HepG2 (cell line): ENCODE results near the gene PAEP.

Source experiments
- ELF3 ChIP-seq: IDR thresholded peaks from 2 replicates; pipeline ENCODE4 v1.6.1; 2016; ENCODE audit warnings: missing genetic modification reagents, missing compliant biosample characterization
- EZH2 ChIP-seq: conservative IDR thresholded peaks from 2 replicates; pipeline ENCODE4 v1.6.1; 2012; ENCODE audit warnings: mild to moderate bottlenecking, low read depth, low read length, moderate library complexity
- POLR2A ChIP-seq, 2 experiments: IDR thresholded peaks; 2 replicates each; pipeline ENCODE4 v1.6.1; 2011; ENCODE audit warnings: low read depth in 2 of 2, low read length in 2 of 2, mild to moderate bottlenecking in 1 of 2, moderate library complexity in 1 of 2; ENCODE audit not compliant: insufficient read depth in 1 of 2
- TARDBP ChIP-seq: sonication (generic); formaldehyde crosslinking; IDR thresholded peaks from 2 replicates; pipeline ENCODE4 v1.8.0; 2022; ENCODE audit warnings: mild to moderate bottlenecking, missing genetic modification reagents
- ZBTB7A ChIP-seq: sonication (generic); formaldehyde crosslinking; IDR thresholded peaks from 2 replicates; pipeline ENCODE4 v1.8.0; 2022; ENCODE audit warnings: mild to moderate bottlenecking, missing genetic modification reagents
- ZNF143 ChIP-seq: sonication (generic); formaldehyde crosslinking; IDR thresholded peaks from 2 replicates; pipeline ENCODE4 v1.4.0; 2020; ENCODE audit warnings: missing genetic modification reagents
- ZNF326 ChIP-seq: sonication (generic); formaldehyde crosslinking; IDR thresholded peaks from 2 replicates; pipeline ENCODE4 v1.4.0; 2020; ENCODE audit warnings: missing genetic modification reagents, borderline replicate concordance
- TF ChIP-seq, protein P1 (sequence below): sonication (generic); formaldehyde crosslinking; IDR thresholded peaks from 2 replicates; pipeline ENCODE4 v1.5.0; 2020; ENCODE audit warnings: missing genetic modification reagents
- TF ChIP-seq, protein P2 (sequence below): sonication (generic); formaldehyde crosslinking; conservative IDR thresholded peaks from 2 replicates; pipeline ENCODE4 v1.4.0; 2020; ENCODE audit warnings: missing genetic modification reagents
- TF ChIP-seq, protein P3 (sequence below), 2 experiments: fragments of 450-650 bp in 1 of 2; sonication (generic) in 1 of 2; formaldehyde crosslinking in 1 of 2; IDR thresholded peaks; 2 replicates each; pipeline versions ENCODE4 v1.6.1 to v1.8.0; 2016 to 2022; ENCODE audit warnings: antibody characterized with exemption in 1 of 2, mild to moderate bottlenecking in 1 of 2, missing genetic modification reagents in 1 of 2
- TF ChIP-seq, protein P4 (sequence below): sonication (generic); formaldehyde crosslinking; conservative IDR thresholded peaks from 2 replicates; pipeline ENCODE4 v1.8.0; 2022; ENCODE audit warnings: missing genetic modification reagents
- TF ChIP-seq, protein P5 (sequence below): sonication (generic); formaldehyde crosslinking; IDR thresholded peaks from 2 replicates; pipeline ENCODE4 v1.4.0; 2020; ENCODE audit warnings: missing genetic modification reagents, borderline replicate concordance
- TF ChIP-seq, protein P6 (sequence below): sonication (generic); formaldehyde crosslinking; IDR thresholded peaks from 2 replicates; pipeline ENCODE4 v1.4.0; 2020; ENCODE audit warnings: missing genetic modification reagents, borderline replicate concordance

DNA sequence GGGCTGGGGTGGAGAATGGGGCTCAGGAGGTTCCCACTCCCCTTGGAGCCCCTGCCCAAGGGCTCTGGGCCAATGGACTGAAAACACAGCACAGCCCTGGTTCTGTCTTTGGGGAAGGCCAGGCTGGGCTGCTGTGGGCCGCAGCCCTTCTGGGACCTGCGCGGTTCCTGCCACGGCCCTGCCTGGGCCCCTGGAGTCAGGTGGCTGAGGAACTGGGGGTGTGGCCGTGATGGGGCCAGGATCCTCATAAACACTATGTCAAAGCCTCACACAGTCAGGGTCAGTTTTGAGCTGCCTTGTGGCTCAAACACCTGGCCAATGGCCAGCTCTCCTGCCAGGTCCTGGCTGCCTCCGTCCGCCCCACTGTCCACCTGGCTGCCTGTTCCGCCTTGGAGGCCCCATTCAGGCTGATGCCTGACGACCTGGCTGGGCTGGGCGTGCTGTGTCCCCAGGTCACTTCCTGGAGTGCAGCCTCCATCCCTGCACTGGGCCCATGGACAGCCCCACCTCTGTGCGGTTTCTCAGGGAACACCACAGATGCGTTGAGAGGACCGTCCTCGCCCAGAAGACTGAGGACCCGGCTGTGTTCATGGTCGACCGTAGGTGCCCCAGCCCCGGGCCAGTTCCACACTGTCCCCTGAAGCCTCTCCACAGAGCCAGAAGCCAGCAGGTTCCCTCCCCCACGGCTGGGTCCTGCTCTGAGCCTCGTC lies 27.5 kb downstream of the PAEP start:
- TF ChIP-seq EZH2 (no peak), ELF3 (no peak), ZBTB7A (CRISPR knock-in tag) (no peak), ZNF326 (CRISPR knock-in tag) (no peak), TARDBP (CRISPR knock-in tag) (no peak), ZNF143 (CRISPR knock-in tag) (no peak), POLR2A (IDR thresholded peaks at IDR 0.05; ENCODE audit: insufficient read depth in 1 of 2, low read depth in 2 of 2, low read length in 2 of 2) (no peak)
- TF ChIP-seq, protein P1, sequence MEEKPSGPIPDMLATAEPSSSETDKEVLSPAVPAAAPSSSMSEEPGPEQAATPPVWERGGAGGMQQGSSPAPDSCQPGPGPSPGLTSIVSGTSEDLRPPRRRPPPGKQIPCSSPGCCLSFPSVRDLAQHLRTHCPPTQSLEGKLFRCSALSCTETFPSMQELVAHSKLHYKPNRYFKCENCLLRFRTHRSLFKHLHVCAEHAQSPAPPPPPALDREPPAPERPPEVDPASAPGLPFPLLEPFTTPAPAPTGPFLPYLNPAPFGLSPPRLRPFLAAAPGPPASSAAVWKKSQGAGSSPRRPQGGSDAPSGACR (CRISPR knock-in tag), result no peak
- TF ChIP-seq, protein P2, sequence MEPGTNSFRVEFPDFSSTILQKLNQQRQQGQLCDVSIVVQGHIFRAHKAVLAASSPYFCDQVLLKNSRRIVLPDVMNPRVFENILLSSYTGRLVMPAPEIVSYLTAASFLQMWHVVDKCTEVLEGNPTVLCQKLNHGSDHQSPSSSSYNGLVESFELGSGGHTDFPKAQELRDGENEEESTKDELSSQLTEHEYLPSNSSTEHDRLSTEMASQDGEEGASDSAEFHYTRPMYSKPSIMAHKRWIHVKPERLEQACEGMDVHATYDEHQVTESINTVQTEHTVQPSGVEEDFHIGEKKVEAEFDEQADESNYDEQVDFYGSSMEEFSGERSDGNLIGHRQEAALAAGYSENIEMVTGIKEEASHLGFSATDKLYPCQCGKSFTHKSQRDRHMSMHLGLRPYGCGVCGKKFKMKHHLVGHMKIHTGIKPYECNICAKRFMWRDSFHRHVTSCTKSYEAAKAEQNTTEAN (CRISPR knock-in tag), result no peak
- TF ChIP-seq, protein P3, sequence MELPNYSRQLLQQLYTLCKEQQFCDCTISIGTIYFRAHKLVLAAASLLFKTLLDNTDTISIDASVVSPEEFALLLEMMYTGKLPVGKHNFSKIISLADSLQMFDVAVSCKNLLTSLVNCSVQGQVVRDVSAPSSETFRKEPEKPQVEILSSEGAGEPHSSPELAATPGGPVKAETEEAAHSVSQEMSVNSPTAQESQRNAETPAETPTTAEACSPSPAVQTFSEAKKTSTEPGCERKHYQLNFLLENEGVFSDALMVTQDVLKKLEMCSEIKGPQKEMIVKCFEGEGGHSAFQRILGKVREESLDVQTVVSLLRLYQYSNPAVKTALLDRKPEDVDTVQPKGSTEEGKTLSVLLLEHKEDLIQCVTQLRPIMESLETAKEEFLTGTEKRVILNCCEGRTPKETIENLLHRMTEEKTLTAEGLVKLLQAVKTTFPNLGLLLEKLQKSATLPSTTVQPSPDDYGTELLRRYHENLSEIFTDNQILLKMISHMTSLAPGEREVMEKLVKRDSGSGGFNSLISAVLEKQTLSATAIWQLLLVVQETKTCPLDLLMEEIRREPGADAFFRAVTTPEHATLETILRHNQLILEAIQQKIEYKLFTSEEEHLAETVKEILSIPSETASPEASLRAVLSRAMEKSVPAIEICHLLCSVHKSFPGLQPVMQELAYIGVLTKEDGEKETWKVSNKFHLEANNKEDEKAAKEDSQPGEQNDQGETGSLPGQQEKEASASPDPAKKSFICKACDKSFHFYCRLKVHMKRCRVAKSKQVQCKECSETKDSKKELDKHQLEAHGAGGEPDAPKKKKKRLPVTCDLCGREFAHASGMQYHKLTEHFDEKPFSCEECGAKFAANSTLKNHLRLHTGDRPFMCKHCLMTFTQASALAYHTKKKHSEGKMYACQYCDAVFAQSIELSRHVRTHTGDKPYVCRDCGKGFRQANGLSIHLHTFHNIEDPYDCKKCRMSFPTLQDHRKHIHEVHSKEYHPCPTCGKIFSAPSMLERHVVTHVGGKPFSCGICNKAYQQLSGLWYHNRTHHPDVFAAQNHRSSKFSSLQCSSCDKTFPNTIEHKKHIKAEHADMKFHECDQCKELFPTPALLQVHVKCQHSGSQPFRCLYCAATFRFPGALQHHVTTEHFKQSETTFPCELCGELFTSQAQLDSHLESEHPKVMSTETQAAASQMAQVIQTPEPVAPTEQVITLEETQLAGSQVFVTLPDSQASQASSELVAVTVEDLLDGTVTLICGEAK (IDR thresholded peaks at IDR 0.05), result no peak
- TF ChIP-seq, protein P3 (CRISPR knock-in tag; IDR thresholded peaks at IDR 0.05), result no peak
- TF ChIP-seq, protein P4, sequence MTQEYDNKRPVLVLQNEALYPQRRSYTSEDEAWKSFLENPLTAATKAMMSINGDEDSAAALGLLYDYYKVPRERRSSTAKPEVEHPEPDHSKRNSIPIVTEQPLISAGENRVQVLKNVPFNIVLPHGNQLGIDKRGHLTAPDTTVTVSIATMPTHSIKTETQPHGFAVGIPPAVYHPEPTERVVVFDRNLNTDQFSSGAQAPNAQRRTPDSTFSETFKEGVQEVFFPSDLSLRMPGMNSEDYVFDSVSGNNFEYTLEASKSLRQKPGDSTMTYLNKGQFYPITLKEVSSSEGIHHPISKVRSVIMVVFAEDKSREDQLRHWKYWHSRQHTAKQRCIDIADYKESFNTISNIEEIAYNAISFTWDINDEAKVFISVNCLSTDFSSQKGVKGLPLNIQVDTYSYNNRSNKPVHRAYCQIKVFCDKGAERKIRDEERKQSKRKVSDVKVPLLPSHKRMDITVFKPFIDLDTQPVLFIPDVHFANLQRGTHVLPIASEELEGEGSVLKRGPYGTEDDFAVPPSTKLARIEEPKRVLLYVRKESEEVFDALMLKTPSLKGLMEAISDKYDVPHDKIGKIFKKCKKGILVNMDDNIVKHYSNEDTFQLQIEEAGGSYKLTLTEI (CRISPR knock-in tag), result no peak
- TF ChIP-seq, protein P5, sequence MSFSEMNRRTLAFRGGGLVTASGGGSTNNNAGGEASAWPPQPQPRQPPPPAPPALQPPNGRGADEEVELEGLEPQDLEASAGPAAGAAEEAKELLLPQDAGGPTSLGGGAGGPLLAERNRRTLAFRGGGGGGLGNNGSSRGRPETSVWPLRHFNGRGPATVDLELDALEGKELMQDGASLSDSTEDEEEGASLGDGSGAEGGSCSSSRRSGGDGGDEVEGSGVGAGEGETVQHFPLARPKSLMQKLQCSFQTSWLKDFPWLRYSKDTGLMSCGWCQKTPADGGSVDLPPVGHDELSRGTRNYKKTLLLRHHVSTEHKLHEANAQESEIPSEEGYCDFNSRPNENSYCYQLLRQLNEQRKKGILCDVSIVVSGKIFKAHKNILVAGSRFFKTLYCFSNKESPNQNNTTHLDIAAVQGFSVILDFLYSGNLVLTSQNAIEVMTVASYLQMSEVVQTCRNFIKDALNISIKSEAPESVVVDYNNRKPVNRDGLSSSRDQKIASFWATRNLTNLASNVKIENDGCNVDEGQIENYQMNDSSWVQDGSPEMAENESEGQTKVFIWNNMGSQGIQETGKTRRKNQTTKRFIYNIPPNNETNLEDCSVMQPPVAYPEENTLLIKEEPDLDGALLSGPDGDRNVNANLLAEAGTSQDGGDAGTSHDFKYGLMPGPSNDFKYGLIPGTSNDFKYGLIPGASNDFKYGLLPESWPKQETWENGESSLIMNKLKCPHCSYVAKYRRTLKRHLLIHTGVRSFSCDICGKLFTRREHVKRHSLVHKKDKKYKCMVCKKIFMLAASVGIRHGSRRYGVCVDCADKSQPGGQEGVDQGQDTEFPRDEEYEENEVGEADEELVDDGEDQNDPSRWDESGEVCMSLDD (CRISPR knock-in tag), result no peak
- TF ChIP-seq, protein P6, sequence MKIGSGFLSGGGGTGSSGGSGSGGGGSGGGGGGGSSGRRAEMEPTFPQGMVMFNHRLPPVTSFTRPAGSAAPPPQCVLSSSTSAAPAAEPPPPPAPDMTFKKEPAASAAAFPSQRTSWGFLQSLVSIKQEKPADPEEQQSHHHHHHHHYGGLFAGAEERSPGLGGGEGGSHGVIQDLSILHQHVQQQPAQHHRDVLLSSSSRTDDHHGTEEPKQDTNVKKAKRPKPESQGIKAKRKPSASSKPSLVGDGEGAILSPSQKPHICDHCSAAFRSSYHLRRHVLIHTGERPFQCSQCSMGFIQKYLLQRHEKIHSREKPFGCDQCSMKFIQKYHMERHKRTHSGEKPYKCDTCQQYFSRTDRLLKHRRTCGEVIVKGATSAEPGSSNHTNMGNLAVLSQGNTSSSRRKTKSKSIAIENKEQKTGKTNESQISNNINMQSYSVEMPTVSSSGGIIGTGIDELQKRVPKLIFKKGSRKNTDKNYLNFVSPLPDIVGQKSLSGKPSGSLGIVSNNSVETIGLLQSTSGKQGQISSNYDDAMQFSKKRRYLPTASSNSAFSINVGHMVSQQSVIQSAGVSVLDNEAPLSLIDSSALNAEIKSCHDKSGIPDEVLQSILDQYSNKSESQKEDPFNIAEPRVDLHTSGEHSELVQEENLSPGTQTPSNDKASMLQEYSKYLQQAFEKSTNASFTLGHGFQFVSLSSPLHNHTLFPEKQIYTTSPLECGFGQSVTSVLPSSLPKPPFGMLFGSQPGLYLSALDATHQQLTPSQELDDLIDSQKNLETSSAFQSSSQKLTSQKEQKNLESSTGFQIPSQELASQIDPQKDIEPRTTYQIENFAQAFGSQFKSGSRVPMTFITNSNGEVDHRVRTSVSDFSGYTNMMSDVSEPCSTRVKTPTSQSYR (CRISPR knock-in tag), result no peak
